HepG2 (cell line): Measurements from ENCODE around the gene ADSL. TPM values are rescaled to one million over a fixed set of nuclear protein-coding genes. Genes with fewer than 3 reads are reported as not detected.

Experiments
- FOXK2 ChIP-seq: fragments of 450-650 bp; IDR thresholded peaks from 2 replicates; pipeline ENCODE4 v1.6.1; 2016
- FOXO4 ChIP-seq: sonication (generic); formaldehyde crosslinking; conservative IDR thresholded peaks from 2 replicates; pipeline ENCODE4 v1.8.1; 2023; ENCODE audit warnings: missing genetic modification reagents
- MAFG ChIP-seq: sonication (generic); formaldehyde crosslinking; IDR thresholded peaks from 2 replicates; pipeline ENCODE4 v1.5.1; 2020; ENCODE audit warnings: mild to moderate bottlenecking, missing genetic modification reagents
- MYNN ChIP-seq: sonication (generic); formaldehyde crosslinking; IDR thresholded peaks from 2 replicates; pipeline ENCODE4 v1.4.0; 2020; ENCODE audit warnings: mild to moderate bottlenecking, low read depth, missing genetic modification reagents
- NFAT5 ChIP-seq: sonication (generic); formaldehyde crosslinking; IDR thresholded peaks from 2 replicates; pipeline ENCODE4 v1.4.0; 2020; ENCODE audit warnings: missing genetic modification reagents
- NONO ChIP-seq, 2 experiments: fragments of 450-650 bp in 1 of 2; sonication (generic) in 1 of 2; formaldehyde crosslinking in 1 of 2; IDR thresholded peaks in 1 of 2; conservative IDR thresholded peaks in 1 of 2; 2 replicates each; pipeline versions ENCODE4 v1.6.1 to v1.8.0; 2017 to 2022; ENCODE audit warnings: mild to moderate bottlenecking in 1 of 2, missing genetic modification reagents in 1 of 2, moderate library complexity in 1 of 2
- RAD51 ChIP-seq: fragments of 450-650 bp; IDR thresholded peaks from 2 replicates; pipeline ENCODE4 v1.6.1; 2016; ENCODE audit warnings: borderline replicate concordance
- TCF7 ChIP-seq: sonication (generic); IDR thresholded peaks from 2 replicates; pipeline ENCODE4 v1.6.1; 2016; ENCODE audit warnings: antibody characterized with exemption, low read depth
- ZNF160 ChIP-seq: sonication (generic); formaldehyde crosslinking; IDR thresholded peaks from 2 replicates; pipeline ENCODE4 v1.8.0; 2022; ENCODE audit warnings: mild to moderate bottlenecking, inconsistent platforms, missing genetic modification reagents
- ZNF607 ChIP-seq: sonication (generic); formaldehyde crosslinking; IDR thresholded peaks from 2 replicates; pipeline ENCODE4 v1.5.1; 2020; ENCODE audit warnings: missing genetic modification reagents, mild to moderate bottlenecking, borderline replicate concordance
- polyA plus RNA-seq, 8 experiments: library from polyadenylated mRNA; depleted of rRNA in 3 of 8; stranded (reverse) in 7 of 8; unstranded in 1 of 8; fragments of >200 nt; fragmentation: Illumina TruSeq in 4 of 8; extraction: Trizol in 4 of 8; gene quantifications; 2 replicates each; pipeline versions ENCODE4 v1.2.1 to v1.2.3, GENCODE V29; 2011 to 2016; ENCODE audit warnings: low read depth in 4 of 8, missing spikeins in 1 of 8, mixed read lengths in 1 of 8; ENCODE audit not compliant: insufficient read depth in 1 of 8
- total RNA-seq, 5 experiments: library from RNA; depleted of rRNA; stranded (reverse); fragments of >200 nt; fragmentation: Illumina TruSeq; extraction: Trizol; gene quantifications; 2 replicates each; pipeline ENCODE4 v1.2.3, GENCODE V29; 2016; ENCODE audit warnings: low read depth in 1 of 5
- TF ChIP-seq, protein P1 (sequence below): sonication (generic); formaldehyde crosslinking; IDR thresholded peaks from 2 replicates; pipeline ENCODE4 v1.5.0; 2020; ENCODE audit warnings: missing genetic modification reagents

Gene ADSL
- total and polyA plus RNA-seq, 2 of the 13 experiments (the other 11 are each of a cell fraction or from before 2014, with no cell fraction given), result 123 to 174 TPM

- TF ChIP-seq NFAT5 (CRISPR knock-in tag) (no peak), NONO (IDR thresholded peaks at IDR 0.05) (no peak), NONO (CRISPR knock-in tag; conservative IDR thresholded peaks at IDR 0.05) (no peak), FOXO4 (CRISPR knock-in tag) (no peak), MYNN (no peak), MAFG (CRISPR knock-in tag) (no peak), ZNF607 (CRISPR knock-in tag) (no peak), ZNF160 (no peak), FOXK2 (no peak), TCF7 (no peak), RAD51 (no peak)
- TF ChIP-seq, protein P1, sequence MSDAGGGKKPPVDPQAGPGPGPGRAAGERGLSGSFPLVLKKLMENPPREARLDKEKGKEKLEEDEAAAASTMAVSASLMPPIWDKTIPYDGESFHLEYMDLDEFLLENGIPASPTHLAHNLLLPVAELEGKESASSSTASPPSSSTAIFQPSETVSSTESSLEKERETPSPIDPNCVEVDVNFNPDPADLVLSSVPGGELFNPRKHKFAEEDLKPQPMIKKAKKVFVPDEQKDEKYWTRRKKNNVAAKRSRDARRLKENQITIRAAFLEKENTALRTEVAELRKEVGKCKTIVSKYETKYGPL, result no peak
Measured at GRCh38 chr22:40411506-40411861, 65.2 kb downstream of the ADSL start (continued).
